Neural cell (in vitro differentiated cells): ENCODE results near the gene VAV3. TPM values are rescaled to one million over a fixed set of nuclear protein-coding genes. Genes with fewer than 3 reads are reported as not detected.

Source experiments
- H2AFZ ChIP-seq: fragments of 200-600, 300-800 bp; sonication (generic), shearing (Covaris generic); 2 replicates; pipeline ENCODE4 v1.6.0; 2014; ENCODE audit warnings: low read depth, mild to moderate bottlenecking, antibody characterized with exemption, low read length, moderate library complexity
- H3F3A ChIP-seq: fragments of 200-600 bp; shearing (Covaris generic); 2 replicates; pipeline ENCODE4 v1.6.1; 2016; ENCODE audit warnings: mild to moderate bottlenecking, moderate library complexity, mixed read lengths, antibody characterized with exemption, low read length; ENCODE audit not compliant: insufficient read depth, poor library complexity, severe bottlenecking
- H3K27ac ChIP-seq: fragments of 200-600, 300-800 bp; sonication (generic), shearing (Covaris generic); 2 replicates; pipeline ENCODE4 v1.5.1; 2014; ENCODE audit warnings: mild to moderate bottlenecking, low read length, moderate library complexity
- H3K27me3 ChIP-seq: fragments of 300-800, 200-600 bp; sonication (generic), shearing (Covaris generic); 2 replicates; pipeline ENCODE4 v1.6.0; 2014; ENCODE audit warnings: mild to moderate bottlenecking, low read depth, low read length, moderate library complexity; ENCODE audit not compliant: insufficient read depth
- H3K36me3 ChIP-seq: fragments of 300-800, 200-600 bp; sonication (generic), shearing (Covaris generic); 2 replicates; pipeline ENCODE4 v1.5.1; 2014; ENCODE audit warnings: mild to moderate bottlenecking, antibody characterized with exemption, low read length, moderate library complexity; ENCODE audit not compliant: insufficient read depth
- H3K4me2 ChIP-seq: fragments of 300-800, 200-600 bp; sonication (generic), shearing (Covaris generic); 2 replicates; pipeline ENCODE4 v1.6.0; 2014; ENCODE audit warnings: mild to moderate bottlenecking, low read length
- H3K4me3 ChIP-seq: fragments of 300-800, 200-600 bp; sonication (generic), shearing (Covaris generic); 2 replicates; pipeline ENCODE4 v1.5.1; 2014; ENCODE audit warnings: mild to moderate bottlenecking, low read length, moderate library complexity
- H3K79me2 ChIP-seq: fragments of 200-600 bp; shearing (Covaris generic); replicated peaks from 2 replicates; pipeline ENCODE4 v1.6.0; 2014; ENCODE audit warnings: mild to moderate bottlenecking, low read length, moderate library complexity; ENCODE audit not compliant: insufficient read depth
- H3K9ac ChIP-seq: fragments of 300-800, 200-600 bp; sonication (generic), shearing (Covaris generic); 2 replicates; pipeline ENCODE4 v1.6.1; 2016; ENCODE audit warnings: mild to moderate bottlenecking, low read length, mixed read lengths
- H3K9me2 ChIP-seq: fragments of 200-600 bp; shearing (Covaris generic); 2 replicates; pipeline ENCODE4 v1.6.1; 2016; ENCODE audit warnings: mild to moderate bottlenecking, low read length, mixed read lengths; ENCODE audit not compliant: insufficient read depth
- H3K9me3 ChIP-seq: fragments of 200-600, 300-800 bp; sonication (generic), shearing (Covaris generic); 2 replicates; pipeline ENCODE4 v1.6.1; 2016; ENCODE audit warnings: mild to moderate bottlenecking, mixed run types, low read length, moderate library complexity, mixed read lengths
- H4K20me1 ChIP-seq: fragments of 200-600 bp; shearing (Covaris generic); 2 replicates; pipeline ENCODE4 v1.6.1; 2016; ENCODE audit warnings: mild to moderate bottlenecking, mixed run types; ENCODE audit not compliant: insufficient read depth
- EP300 ChIP-seq: fragments of 450-650 bp; conservative IDR thresholded peaks from 2 replicates; pipeline ENCODE4 v1.6.1; 2014; ENCODE audit warnings: antibody characterized with exemption, mild to moderate bottlenecking, moderate library complexity; ENCODE audit not compliant: poor library complexity, severe bottlenecking
- EZH2 ChIP-seq: fragments of 200-600, 300-800 bp; shearing (Covaris generic), sonication (generic); IDR thresholded peaks from 2 replicates; pipeline ENCODE4 v1.6.1; 2014; ENCODE audit warnings: antibody characterized with exemption, low read length, borderline replicate concordance, mild to moderate bottlenecking; ENCODE audit not compliant: insufficient read depth, poor library complexity, severe bottlenecking
- MXI1 ChIP-seq: fragments of 450-650 bp; conservative IDR thresholded peaks from 2 replicates; pipeline ENCODE4 v1.6.1; 2014; ENCODE audit warnings: antibody characterized with exemption, mild to moderate bottlenecking; ENCODE audit not compliant: poor library complexity, severe bottlenecking
- POLR2AphosphoS5 ChIP-seq: IDR thresholded peaks from 2 replicates; pipeline ENCODE4 v1.6.1; 2012
- RAD21 ChIP-seq: fragments of 450-650 bp; conservative IDR thresholded peaks from 2 replicates; pipeline ENCODE4 v1.6.1; 2014; ENCODE audit warnings: antibody characterized with exemption, mild to moderate bottlenecking, moderate library complexity
- SMC3 ChIP-seq: fragments of 450-650 bp; conservative IDR thresholded peaks from 2 replicates; pipeline ENCODE4 v1.6.1; 2014; ENCODE audit warnings: antibody characterized with exemption, mild to moderate bottlenecking, moderate library complexity; ENCODE audit not compliant: poor library complexity
- TAF1 ChIP-seq: IDR thresholded peaks from 2 replicates; pipeline ENCODE4 v1.6.1; 2012; ENCODE audit warnings: low read depth
- polyA plus RNA-seq: library from polyadenylated mRNA; depleted of rRNA; stranded (reverse); fragments of >200 nt; gene quantifications from 2 replicates; pipeline ENCODE4 v1.2.3, GENCODE V29; 2014
- TF ChIP-seq, protein P1 (sequence below): fragments of 450-650 bp; IDR thresholded peaks from 2 replicates; pipeline ENCODE4 v1.5.1; 2014; ENCODE audit warnings: antibody characterized with exemption, mild to moderate bottlenecking, moderate library complexity; ENCODE audit not compliant: poor library complexity, severe bottlenecking
- TF ChIP-seq, protein P2 (sequence below): IDR thresholded peaks from 2 replicates; pipeline ENCODE4 v1.6.1; 2012; ENCODE audit warnings: borderline replicate concordance

Gene VAV3
- polyA plus RNA-seq, 1 donor from 2014 or later, result 7.6 TPM

DNA sequence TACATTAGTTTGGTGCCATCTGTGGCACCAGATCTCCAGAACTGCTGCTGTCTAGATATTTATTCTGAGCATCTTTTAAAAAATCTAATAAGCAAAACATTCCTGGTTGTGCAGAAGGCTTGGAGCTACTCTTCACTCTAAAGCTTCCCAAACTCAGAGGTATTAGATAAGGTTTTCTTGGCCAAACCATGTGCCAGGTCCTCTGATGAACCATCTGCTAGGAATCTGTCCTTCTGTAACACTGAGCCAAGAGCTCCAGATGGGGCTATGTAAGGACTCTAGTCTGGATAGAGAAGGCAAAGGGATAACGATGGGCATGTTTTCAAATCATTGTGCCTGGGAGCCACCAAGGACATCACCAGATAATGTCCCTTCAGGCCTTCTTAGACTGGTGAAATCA lies 413.5 kb downstream of the VAV3 start:
- no peak for TF ChIP-seq POLR2AphosphoS5
- TF ChIP-seq, protein P1, sequence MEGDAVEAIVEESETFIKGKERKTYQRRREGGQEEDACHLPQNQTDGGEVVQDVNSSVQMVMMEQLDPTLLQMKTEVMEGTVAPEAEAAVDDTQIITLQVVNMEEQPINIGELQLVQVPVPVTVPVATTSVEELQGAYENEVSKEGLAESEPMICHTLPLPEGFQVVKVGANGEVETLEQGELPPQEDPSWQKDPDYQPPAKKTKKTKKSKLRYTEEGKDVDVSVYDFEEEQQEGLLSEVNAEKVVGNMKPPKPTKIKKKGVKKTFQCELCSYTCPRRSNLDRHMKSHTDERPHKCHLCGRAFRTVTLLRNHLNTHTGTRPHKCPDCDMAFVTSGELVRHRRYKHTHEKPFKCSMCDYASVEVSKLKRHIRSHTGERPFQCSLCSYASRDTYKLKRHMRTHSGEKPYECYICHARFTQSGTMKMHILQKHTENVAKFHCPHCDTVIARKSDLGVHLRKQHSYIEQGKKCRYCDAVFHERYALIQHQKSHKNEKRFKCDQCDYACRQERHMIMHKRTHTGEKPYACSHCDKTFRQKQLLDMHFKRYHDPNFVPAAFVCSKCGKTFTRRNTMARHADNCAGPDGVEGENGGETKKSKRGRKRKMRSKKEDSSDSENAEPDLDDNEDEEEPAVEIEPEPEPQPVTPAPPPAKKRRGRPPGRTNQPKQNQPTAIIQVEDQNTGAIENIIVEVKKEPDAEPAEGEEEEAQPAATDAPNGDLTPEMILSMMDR, result no peak
- TF ChIP-seq TAF1, result no peak
- TF ChIP-seq SMC3, result no peak
- TF ChIP-seq, protein P2, sequence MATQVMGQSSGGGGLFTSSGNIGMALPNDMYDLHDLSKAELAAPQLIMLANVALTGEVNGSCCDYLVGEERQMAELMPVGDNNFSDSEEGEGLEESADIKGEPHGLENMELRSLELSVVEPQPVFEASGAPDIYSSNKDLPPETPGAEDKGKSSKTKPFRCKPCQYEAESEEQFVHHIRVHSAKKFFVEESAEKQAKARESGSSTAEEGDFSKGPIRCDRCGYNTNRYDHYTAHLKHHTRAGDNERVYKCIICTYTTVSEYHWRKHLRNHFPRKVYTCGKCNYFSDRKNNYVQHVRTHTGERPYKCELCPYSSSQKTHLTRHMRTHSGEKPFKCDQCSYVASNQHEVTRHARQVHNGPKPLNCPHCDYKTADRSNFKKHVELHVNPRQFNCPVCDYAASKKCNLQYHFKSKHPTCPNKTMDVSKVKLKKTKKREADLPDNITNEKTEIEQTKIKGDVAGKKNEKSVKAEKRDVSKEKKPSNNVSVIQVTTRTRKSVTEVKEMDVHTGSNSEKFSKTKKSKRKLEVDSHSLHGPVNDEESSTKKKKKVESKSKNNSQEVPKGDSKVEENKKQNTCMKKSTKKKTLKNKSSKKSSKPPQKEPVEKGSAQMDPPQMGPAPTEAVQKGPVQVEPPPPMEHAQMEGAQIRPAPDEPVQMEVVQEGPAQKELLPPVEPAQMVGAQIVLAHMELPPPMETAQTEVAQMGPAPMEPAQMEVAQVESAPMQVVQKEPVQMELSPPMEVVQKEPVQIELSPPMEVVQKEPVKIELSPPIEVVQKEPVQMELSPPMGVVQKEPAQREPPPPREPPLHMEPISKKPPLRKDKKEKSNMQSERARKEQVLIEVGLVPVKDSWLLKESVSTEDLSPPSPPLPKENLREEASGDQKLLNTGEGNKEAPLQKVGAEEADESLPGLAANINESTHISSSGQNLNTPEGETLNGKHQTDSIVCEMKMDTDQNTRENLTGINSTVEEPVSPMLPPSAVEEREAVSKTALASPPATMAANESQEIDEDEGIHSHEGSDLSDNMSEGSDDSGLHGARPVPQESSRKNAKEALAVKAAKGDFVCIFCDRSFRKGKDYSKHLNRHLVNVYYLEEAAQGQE, result no peak
- no peak for TF ChIP-seq EP300
- TF ChIP-seq RAD21, result no peak
- TF ChIP-seq MXI1, result no peak
- no peak for TF ChIP-seq EZH2
- Histone ChIP-seq H3K4me3 (no peak overlapping the region), H3K27me3 (no peaks in the 10 kb centered on the region)

DNA sequence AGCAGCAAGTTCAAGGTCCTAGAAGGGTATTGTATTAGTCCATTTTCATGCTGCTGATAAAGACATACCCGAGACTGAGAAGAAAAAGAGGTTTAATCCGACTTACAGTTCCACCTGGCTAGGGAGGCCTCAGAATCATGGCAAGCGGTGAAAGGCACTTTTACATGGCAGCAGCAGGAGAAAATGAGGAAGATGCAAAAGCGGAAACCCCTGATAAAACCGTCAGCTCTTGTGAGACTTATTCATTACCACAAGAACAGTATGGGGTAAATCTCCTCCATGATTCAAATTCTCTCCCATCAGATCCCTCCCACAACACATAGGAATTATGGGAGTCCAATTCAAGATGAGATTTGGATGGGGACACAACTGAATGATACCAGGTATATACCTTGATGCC lies 414.6 kb downstream of the VAV3 start:
- no peak overlapping the region for H3K4me3 ChIP-seq
- no peaks in the 10 kb centered on the region for H3K9me3 ChIP-seq
- H3K4me2 ChIP-seq, result no peak overlapping the region
- H3K27me3 ChIP-seq, result no peaks in the 10 kb centered on the region
- no peak overlapping the region for H3K27ac ChIP-seq
- H3F3A ChIP-seq, result no peaks in the 10 kb centered on the region
- H2AFZ ChIP-seq, result no peak overlapping the region
- TF ChIP-seq, protein P2, result no peak
- no peak for TF ChIP-seq TAF1
- no peak for TF ChIP-seq POLR2AphosphoS5
- no peak for TF ChIP-seq RAD21
- TF ChIP-seq EZH2, result no peak
- no peak for TF ChIP-seq EP300
- no peaks in the 10 kb centered on the region for H4K20me1 ChIP-seq
- H3K79me2 ChIP-seq, result no peaks in the 10 kb centered on the region
- H3K9me2 ChIP-seq, result no peaks in the 10 kb centered on the region
- H3K9ac ChIP-seq, result no peak overlapping the region
- H3K36me3 ChIP-seq, result no peaks in the 10 kb centered on the region

More for the DNA sequence above, 413.5 kb downstream of the VAV3 start:
- Histone ChIP-seq H3K9ac (no peak overlapping the region), H3K9me2 (no peaks in the 10 kb centered on the region), H2AFZ (no peak overlapping the region), H3F3A (no peaks in the 10 kb centered on the region), H3K79me2 (no peaks in the 10 kb centered on the region), H4K20me1 (no peaks in the 10 kb centered on the region), H3K36me3 (no peaks in the 10 kb centered on the region), H3K9me3 (no peaks in the 10 kb centered on the region), H3K4me2 (no peak overlapping the region), H3K27ac (no peak overlapping the region)
